H9 (cell line): ENCODE data around the gene LAMP1. TPM values are rescaled to one million over a fixed set of nuclear protein-coding genes. Genes with fewer than 3 reads are reported as not detected.

ENCODE experiments used
- DNase-seq: peaks from one replicate; pipeline ENCODE4 v3.0.0-alpha.2; 2017
- H2AFZ ChIP-seq: one replicate; pipeline ENCODE4 v1.6.1; 2013; ENCODE audit warnings: mild to moderate bottlenecking, low read length, control low read depth, moderate library complexity
- H2AK5ac ChIP-seq: 2 replicates; pipeline ENCODE4 v1.6.1; 2013; ENCODE audit warnings: low read length, control low read depth, mixed read lengths; ENCODE audit not compliant: insufficient read length
- H2BK120ac ChIP-seq: one replicate; pipeline ENCODE4 v1.6.1; 2013; ENCODE audit warnings: low read depth, mild to moderate bottlenecking, low read length, control low read depth, inconsistent platforms; ENCODE audit not compliant: poor library complexity, severe bottlenecking
- H2BK12ac ChIP-seq: 2 replicates; pipeline ENCODE4 v1.6.1; 2013; ENCODE audit warnings: low read length, control low read depth, mixed read lengths, low read depth; ENCODE audit not compliant: insufficient read length
- H2BK15ac ChIP-seq: 2 replicates; pipeline ENCODE4 v1.6.1; 2013; ENCODE audit warnings: low read depth, low read length, control low read depth
- H2BK20ac ChIP-seq: one replicate; pipeline ENCODE4 v1.6.1; 2013; ENCODE audit warnings: low read depth, mild to moderate bottlenecking, low read length, control low read depth, inconsistent platforms; ENCODE audit not compliant: poor library complexity, severe bottlenecking
- H2BK5ac ChIP-seq: 2 replicates; pipeline ENCODE4 v1.6.1; 2013; ENCODE audit warnings: low read length, control low read depth, mixed read lengths; ENCODE audit not compliant: insufficient read length
- H3K14ac ChIP-seq: 2 replicates; pipeline ENCODE4 v1.6.1; 2013; ENCODE audit warnings: low read length, control low read depth; ENCODE audit not compliant: insufficient read depth
- H3K18ac ChIP-seq: 2 replicates; pipeline ENCODE4 v1.6.1; 2013; ENCODE audit warnings: low read depth, mild to moderate bottlenecking, mixed read lengths, low read length, control low read depth; ENCODE audit not compliant: insufficient read length
- H3K23ac ChIP-seq: 2 replicates; pipeline ENCODE4 v1.6.1; 2013; ENCODE audit warnings: low read length, control low read depth, mixed read lengths, low read depth; ENCODE audit not compliant: insufficient read length
- H3K23me2 ChIP-seq: 2 replicates; pipeline ENCODE4 v1.6.1; 2013; ENCODE audit warnings: low read depth, mild to moderate bottlenecking, mixed read lengths, low read length, control low read depth; ENCODE audit not compliant: insufficient read length, poor library complexity, severe bottlenecking
- H3K27ac ChIP-seq: 2 replicates; pipeline ENCODE4 v1.5.1; 2013; ENCODE audit warnings: low read length, control low read depth, mixed read lengths, low read depth; ENCODE audit not compliant: insufficient read length
- H3K27me3 ChIP-seq: 2 replicates; pipeline ENCODE4 v1.6.1; 2013; ENCODE audit warnings: low read length, control low read depth, inconsistent platforms; ENCODE audit not compliant: insufficient read depth
- H3K4ac ChIP-seq: 2 replicates; pipeline ENCODE4 v1.6.1; 2013; ENCODE audit warnings: low read depth, mild to moderate bottlenecking, control low read depth, inconsistent platforms, low read length, moderate library complexity
- H3K4me1 ChIP-seq: 2 replicates; pipeline ENCODE4 v1.6.1; 2013; ENCODE audit warnings: low read length, control low read depth, inconsistent platforms; ENCODE audit not compliant: insufficient read depth
- H3K4me2 ChIP-seq: 2 replicates; pipeline ENCODE4 v1.6.1; 2013; ENCODE audit warnings: low read length, control low read depth, mixed read lengths; ENCODE audit not compliant: insufficient read length, insufficient read depth
- H3K56ac ChIP-seq: 2 replicates; pipeline ENCODE4 v1.6.1; 2013; ENCODE audit warnings: low read depth, mild to moderate bottlenecking, mixed read lengths, low read length, control low read depth; ENCODE audit not compliant: insufficient read length
- H3K79me1 ChIP-seq: 2 replicates; pipeline ENCODE4 v1.6.1; 2013; ENCODE audit warnings: low read depth, mild to moderate bottlenecking, moderate library complexity, low read length, control low read depth, inconsistent platforms; ENCODE audit not compliant: insufficient read depth, poor library complexity, severe bottlenecking
- H3K79me2 ChIP-seq: 2 replicates; pipeline ENCODE4 v1.6.1; 2013; ENCODE audit warnings: low read length, control low read depth, inconsistent platforms; ENCODE audit not compliant: insufficient read depth
- H3K9ac ChIP-seq: 2 replicates; pipeline ENCODE4 v1.6.1; 2013; ENCODE audit warnings: low read length, control low read depth, mixed read lengths; ENCODE audit not compliant: insufficient read length; ENCODE audit errors: extremely low read depth
- H3K9me3 ChIP-seq: one replicate; pipeline ENCODE4 v1.6.1; 2013; ENCODE audit warnings: low read depth, low read length, inconsistent platforms; ENCODE audit not compliant: control insufficient read depth
- H3T11ph ChIP-seq: one replicate; pipeline ENCODE4 v1.6.1; 2013; ENCODE audit warnings: mild to moderate bottlenecking, low read length, control low read depth, inconsistent platforms
- H4K20me1 ChIP-seq: one replicate; pipeline ENCODE4 v1.6.1; 2013; ENCODE audit not compliant: control insufficient read depth, insufficient read length, insufficient read depth
- H4K5ac ChIP-seq: 2 replicates; pipeline ENCODE4 v1.6.1; 2013; ENCODE audit warnings: low read depth, mild to moderate bottlenecking, mixed read lengths, low read length, control low read depth; ENCODE audit not compliant: insufficient read length
- H4K8ac ChIP-seq: replicated peaks from 2 replicates; pipeline ENCODE4 v1.6.1; 2013; ENCODE audit warnings: low read length, control low read depth, mixed read lengths, low read depth; ENCODE audit not compliant: insufficient read length
- H4K91ac ChIP-seq: 2 replicates; pipeline ENCODE4 v1.6.1; 2013; ENCODE audit warnings: low read depth, mild to moderate bottlenecking, moderate library complexity, mixed read lengths, low read length, control low read depth; ENCODE audit not compliant: insufficient read length
- H3K27ac Mint-ChIP-seq, 3 experiments: 2 replicates in 2 of 3; 3 replicates in 1 of 3; pipeline ENCODE4 v1.8.0; 2020 to 2021; ENCODE audit warnings: mixed read lengths in 3 of 3, mild to moderate bottlenecking in 1 of 3, moderate library complexity in 1 of 3
- H3K27me3 Mint-ChIP-seq: 2 replicates; pipeline ENCODE4 v1.8.0; 2021; ENCODE audit warnings: low read depth, mild to moderate bottlenecking, moderate library complexity, mixed read lengths
- H3K36me3 Mint-ChIP-seq, 3 experiments: 2 replicates in 2 of 3; 3 replicates in 1 of 3; pipeline ENCODE4 v1.8.0; 2020 to 2021; ENCODE audit warnings: low read depth in 3 of 3, mixed read lengths in 3 of 3; ENCODE audit not compliant: insufficient read depth in 1 of 3
- H3K4me1 Mint-ChIP-seq, 2 experiments: 2 replicates each; pipeline ENCODE4 v1.8.0; 2020; ENCODE audit warnings: mixed read lengths in 2 of 2
- H3K4me3 Mint-ChIP-seq, 2 experiments: 2 replicates in 1 of 2; 3 replicates in 1 of 2; pipeline ENCODE4 v1.8.0; 2020 to 2021; ENCODE audit warnings: mild to moderate bottlenecking in 2 of 2, mixed read lengths in 2 of 2, moderate library complexity in 1 of 2
- H3K9me3 Mint-ChIP-seq, 2 experiments: 2 replicates in 1 of 2; 3 replicates in 1 of 2; pipeline ENCODE4 v1.8.0; 2020; ENCODE audit warnings: mild to moderate bottlenecking in 2 of 2, mixed read lengths in 2 of 2, moderate library complexity in 1 of 2
- WGBS: extraction: QIAGEN DNeasy Blood & Tissue Kit; methylation state at CpG from one replicate; pipeline ENCODE4 v1.1.7; 2013; ENCODE audit warnings: missing lambda C conversion rate, low lambda C conversion rate, mixed read lengths; ENCODE audit not compliant: insufficient read length; ENCODE audit errors: extremely low coverage; 5-methylcytosine and 5-hydroxymethylcytosine counted together
- total RNA-seq: library from RNA; stranded (reverse); gene quantifications from 2 replicates; pipeline ENCODE4 v1.2.1, GENCODE V29; 2021
- TF ChIP-seq, protein P1 (sequence below): fragments of 200-600 bp; sonication (generic); conservative IDR thresholded peaks from 3 replicates; pipeline ENCODE4 v1.8.0; 2021; ENCODE audit warnings: antibody characterized with exemption, mild to moderate bottlenecking

LAMP1 gene
- total RNA-seq, 1 experiment from 2014 or later, result 131 TPM

DNA sequence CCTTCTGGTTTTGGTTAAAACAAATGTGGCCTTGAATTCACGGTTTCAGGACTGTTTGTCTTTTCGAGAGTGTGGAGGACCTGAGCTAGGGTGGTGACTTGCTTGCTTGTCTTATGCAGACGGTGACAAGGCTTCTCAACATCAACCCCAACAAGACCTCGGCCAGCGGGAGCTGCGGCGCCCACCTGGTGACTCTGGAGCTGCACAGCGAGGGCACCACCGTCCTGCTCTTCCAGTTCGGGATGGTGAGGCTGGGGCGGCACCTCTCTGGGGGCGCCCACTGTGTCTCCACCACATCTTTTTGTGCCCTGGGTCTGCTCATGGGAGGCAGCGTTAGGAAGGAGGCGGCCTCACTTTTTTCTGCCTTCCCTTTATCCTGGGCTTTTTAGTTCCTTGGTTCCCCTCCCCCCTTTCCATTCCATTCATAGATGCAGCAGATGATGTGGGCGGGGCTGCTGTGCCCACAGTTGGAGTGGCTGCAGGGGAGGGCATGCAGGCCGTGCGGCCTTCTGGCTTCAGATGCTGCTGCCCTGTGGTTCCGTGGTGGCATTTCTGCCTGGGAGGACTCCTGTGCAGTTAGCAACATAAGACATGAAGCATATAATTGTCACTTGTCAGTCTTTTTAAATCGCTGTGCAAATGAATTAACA lies 23.3 kb downstream of the LAMP1 start:
- DNase-seq, result no peak
- Histone ChIP-seq H3K23me2 (no peaks in the 10 kb centered on the region), H3K27me3 (no peaks in the 10 kb centered on the region), H4K8ac (no peak overlapping the region), H2BK20ac (no peak overlapping the region), H3K23ac (no peak overlapping the region), H3K14ac (no peak overlapping the region), H2BK5ac (no peak overlapping the region), H3K18ac (no peak overlapping the region), H2BK120ac (no peak overlapping the region), H3K56ac (no peak overlapping the region), H3K79me1 (no peaks in the 10 kb centered on the region), H3K27ac (no peak overlapping the region), H3K4me2 (no peak overlapping the region), H4K5ac (no peak overlapping the region), H3K4ac (no peak overlapping the region), H2AK5ac (no peak overlapping the region), H3K4me1 (no peaks in the 10 kb centered on the region), H4K91ac (no peak overlapping the region), H2AFZ (no peak overlapping the region), H2BK12ac (no peak overlapping the region), H2BK15ac (no peak overlapping the region), H4K20me1 (peaks cover 3% of the 10 kb centered on the region), H3T11ph (no peak overlapping the region), H3K79me2 (no peaks in the 10 kb centered on the region), H3K9ac (no peak overlapping the region), H3K9me3 (no peaks in the 10 kb centered on the region)
- Mint-ChIP-seq H3K36me3 (peaks cover 34 to 73% (median 66%) of the 10 kb centered on the region in 3 experiments; a peak in 6 of 7 replicates), H3K9me3 (no peaks in the 10 kb centered on the region), H3K4me3 (no peak overlapping the region), H3K27ac (peak overlapping the region in 1 of 3 experiments; percentile 50; a peak in 2 of 7 replicates), H3K4me1 (peaks cover 0 to 2% of the 10 kb centered on the region in 2 experiments; a peak in 1 of 4 replicates), H3K27me3 (peaks cover 1% of the 10 kb centered on the region; the same call in 1 of the 2 replicates)
- TF ChIP-seq, protein P1, sequence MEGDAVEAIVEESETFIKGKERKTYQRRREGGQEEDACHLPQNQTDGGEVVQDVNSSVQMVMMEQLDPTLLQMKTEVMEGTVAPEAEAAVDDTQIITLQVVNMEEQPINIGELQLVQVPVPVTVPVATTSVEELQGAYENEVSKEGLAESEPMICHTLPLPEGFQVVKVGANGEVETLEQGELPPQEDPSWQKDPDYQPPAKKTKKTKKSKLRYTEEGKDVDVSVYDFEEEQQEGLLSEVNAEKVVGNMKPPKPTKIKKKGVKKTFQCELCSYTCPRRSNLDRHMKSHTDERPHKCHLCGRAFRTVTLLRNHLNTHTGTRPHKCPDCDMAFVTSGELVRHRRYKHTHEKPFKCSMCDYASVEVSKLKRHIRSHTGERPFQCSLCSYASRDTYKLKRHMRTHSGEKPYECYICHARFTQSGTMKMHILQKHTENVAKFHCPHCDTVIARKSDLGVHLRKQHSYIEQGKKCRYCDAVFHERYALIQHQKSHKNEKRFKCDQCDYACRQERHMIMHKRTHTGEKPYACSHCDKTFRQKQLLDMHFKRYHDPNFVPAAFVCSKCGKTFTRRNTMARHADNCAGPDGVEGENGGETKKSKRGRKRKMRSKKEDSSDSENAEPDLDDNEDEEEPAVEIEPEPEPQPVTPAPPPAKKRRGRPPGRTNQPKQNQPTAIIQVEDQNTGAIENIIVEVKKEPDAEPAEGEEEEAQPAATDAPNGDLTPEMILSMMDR, result no peak
- no CpG with 5 or more reads among the region's 19 CpGs for whole genome bisulfite sequencing
